Liver (tissue), 3 donors: ENCODE results near the gene GSTT2B.
"Not testable (repeated sequence)": the region's sequence is repeated elsewhere in the genome, so short reads cannot be mapped to it uniquely, and the experiment has no call there.

Experiments used
- EGR1 ChIP-seq, 2 donors: IDR thresholded peaks; 2 replicates each; pipeline ENCODE4 v1.6.1; 2016 to 2018; ENCODE audit warnings: antibody characterized with exemption in 2 of 2, low read depth in 2 of 2
- FOXA1 ChIP-seq: IDR thresholded peaks from 2 replicates; pipeline ENCODE4 v1.6.1; 2016; ENCODE audit warnings: antibody characterized with exemption
- GABPA ChIP-seq, 2 donors: IDR thresholded peaks in 1 of 2; conservative IDR thresholded peaks in 1 of 2; 2 replicates each; pipeline ENCODE4 v1.6.1; 2016; ENCODE audit warnings: antibody characterized with exemption in 2 of 2, mild to moderate bottlenecking in 1 of 2, moderate library complexity in 1 of 2
- HNF4A ChIP-seq, 2 donors: conservative IDR thresholded peaks; 2 replicates each; pipeline ENCODE4 v1.6.1; 2016; ENCODE audit warnings: antibody characterized with exemption in 2 of 2, mild to moderate bottlenecking in 2 of 2
- NR2F2 ChIP-seq: IDR thresholded peaks from 2 replicates; pipeline ENCODE4 v1.6.1; 2016; ENCODE audit warnings: antibody characterized with exemption
- RAD21 ChIP-seq, 2 donors: IDR thresholded peaks; 2 replicates each; pipeline ENCODE4 v1.6.1; 2016; ENCODE audit warnings: antibody characterized with exemption in 2 of 2, mild to moderate bottlenecking in 2 of 2
- SP1 ChIP-seq: IDR thresholded peaks from 2 replicates; pipeline ENCODE4 v1.6.1; 2018; ENCODE audit warnings: antibody characterized with exemption, mild to moderate bottlenecking
- TAF1 ChIP-seq: conservative IDR thresholded peaks from 2 replicates; pipeline ENCODE4 v1.6.1; 2016; ENCODE audit warnings: antibody characterized with exemption, mild to moderate bottlenecking
- YY1 ChIP-seq: IDR thresholded peaks from 2 replicates; pipeline ENCODE4 v1.6.1; 2016; ENCODE audit warnings: antibody characterized with exemption, mild to moderate bottlenecking
- TF ChIP-seq, protein P1 (sequence below): fragments of 150-350 bp; IDR thresholded peaks from 2 replicates; pipeline ENCODE4 v1.5.1; 2017; ENCODE audit warnings: improper control_type of control experiment, low read depth, low read length; ENCODE audit not compliant: missing input control
- TF ChIP-seq, protein P2 (sequence below): IDR thresholded peaks from 2 replicates; pipeline ENCODE4 v1.6.1; 2016; ENCODE audit warnings: antibody characterized with exemption
- TF ChIP-seq, protein P3 (sequence below): IDR thresholded peaks from 2 replicates; pipeline ENCODE4 v1.6.1; 2016; ENCODE audit warnings: antibody characterized with exemption, mild to moderate bottlenecking
- TF ChIP-seq, protein P4 (sequence below): IDR thresholded peaks from 2 replicates; pipeline ENCODE4 v1.6.1; 2016; ENCODE audit warnings: antibody characterized with exemption
- donor health status: healthy.
- donor health status: healthy.

DNA sequence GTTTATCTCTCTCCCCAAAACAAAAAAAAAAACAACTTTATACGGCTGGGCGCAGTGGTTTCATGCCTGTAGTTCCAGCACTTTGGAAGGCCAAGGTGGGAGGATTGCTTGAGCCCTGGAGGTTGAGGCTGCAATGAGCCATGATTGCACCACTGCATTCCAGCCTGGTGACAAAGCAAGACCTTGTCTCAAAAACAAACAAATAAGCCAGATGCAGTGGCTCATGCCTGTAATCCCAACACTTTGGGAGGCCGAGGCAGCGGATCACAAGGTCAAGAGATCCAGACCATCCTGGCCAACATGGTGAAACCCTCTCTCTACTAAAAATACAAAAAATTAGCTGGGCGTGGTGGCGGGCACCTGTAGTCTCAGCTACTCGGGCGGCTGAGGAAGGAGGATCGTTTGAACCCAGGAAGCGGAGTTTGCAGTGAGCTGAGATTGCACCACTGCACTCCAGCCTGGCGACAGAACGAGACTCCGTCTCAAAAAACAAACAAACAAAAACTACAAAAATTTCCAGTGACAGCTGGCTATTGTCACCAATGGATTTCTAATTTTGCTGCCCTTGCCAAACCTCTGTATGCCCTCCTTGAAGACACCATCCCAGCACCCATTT is 39.3 kb downstream of the GSTT2B start:
- TF ChIP-seq FOXA1; GABPA (IDR thresholded peaks at IDR 0.05 in 1 of 2, conservative IDR thresholded peaks at IDR 0.05 in 1 of 2); HNF4A (conservative IDR thresholded peaks at IDR 0.05); EGR1 (IDR thresholded peaks at IDR 0.05; ENCODE audit: low read depth in 2 of 2); YY1; NR2F2; TAF1; SP1; RAD21 (IDR thresholded peaks at IDR 0.05): not testable (repeated sequence)
- TF ChIP-seq, protein P1, sequence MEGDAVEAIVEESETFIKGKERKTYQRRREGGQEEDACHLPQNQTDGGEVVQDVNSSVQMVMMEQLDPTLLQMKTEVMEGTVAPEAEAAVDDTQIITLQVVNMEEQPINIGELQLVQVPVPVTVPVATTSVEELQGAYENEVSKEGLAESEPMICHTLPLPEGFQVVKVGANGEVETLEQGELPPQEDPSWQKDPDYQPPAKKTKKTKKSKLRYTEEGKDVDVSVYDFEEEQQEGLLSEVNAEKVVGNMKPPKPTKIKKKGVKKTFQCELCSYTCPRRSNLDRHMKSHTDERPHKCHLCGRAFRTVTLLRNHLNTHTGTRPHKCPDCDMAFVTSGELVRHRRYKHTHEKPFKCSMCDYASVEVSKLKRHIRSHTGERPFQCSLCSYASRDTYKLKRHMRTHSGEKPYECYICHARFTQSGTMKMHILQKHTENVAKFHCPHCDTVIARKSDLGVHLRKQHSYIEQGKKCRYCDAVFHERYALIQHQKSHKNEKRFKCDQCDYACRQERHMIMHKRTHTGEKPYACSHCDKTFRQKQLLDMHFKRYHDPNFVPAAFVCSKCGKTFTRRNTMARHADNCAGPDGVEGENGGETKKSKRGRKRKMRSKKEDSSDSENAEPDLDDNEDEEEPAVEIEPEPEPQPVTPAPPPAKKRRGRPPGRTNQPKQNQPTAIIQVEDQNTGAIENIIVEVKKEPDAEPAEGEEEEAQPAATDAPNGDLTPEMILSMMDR = not testable (repeated sequence)
- TF ChIP-seq, protein P2, sequence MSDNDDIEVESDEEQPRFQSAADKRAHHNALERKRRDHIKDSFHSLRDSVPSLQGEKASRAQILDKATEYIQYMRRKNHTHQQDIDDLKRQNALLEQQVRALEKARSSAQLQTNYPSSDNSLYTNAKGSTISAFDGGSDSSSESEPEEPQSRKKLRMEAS = not testable (repeated sequence)
- TF ChIP-seq, protein P3, sequence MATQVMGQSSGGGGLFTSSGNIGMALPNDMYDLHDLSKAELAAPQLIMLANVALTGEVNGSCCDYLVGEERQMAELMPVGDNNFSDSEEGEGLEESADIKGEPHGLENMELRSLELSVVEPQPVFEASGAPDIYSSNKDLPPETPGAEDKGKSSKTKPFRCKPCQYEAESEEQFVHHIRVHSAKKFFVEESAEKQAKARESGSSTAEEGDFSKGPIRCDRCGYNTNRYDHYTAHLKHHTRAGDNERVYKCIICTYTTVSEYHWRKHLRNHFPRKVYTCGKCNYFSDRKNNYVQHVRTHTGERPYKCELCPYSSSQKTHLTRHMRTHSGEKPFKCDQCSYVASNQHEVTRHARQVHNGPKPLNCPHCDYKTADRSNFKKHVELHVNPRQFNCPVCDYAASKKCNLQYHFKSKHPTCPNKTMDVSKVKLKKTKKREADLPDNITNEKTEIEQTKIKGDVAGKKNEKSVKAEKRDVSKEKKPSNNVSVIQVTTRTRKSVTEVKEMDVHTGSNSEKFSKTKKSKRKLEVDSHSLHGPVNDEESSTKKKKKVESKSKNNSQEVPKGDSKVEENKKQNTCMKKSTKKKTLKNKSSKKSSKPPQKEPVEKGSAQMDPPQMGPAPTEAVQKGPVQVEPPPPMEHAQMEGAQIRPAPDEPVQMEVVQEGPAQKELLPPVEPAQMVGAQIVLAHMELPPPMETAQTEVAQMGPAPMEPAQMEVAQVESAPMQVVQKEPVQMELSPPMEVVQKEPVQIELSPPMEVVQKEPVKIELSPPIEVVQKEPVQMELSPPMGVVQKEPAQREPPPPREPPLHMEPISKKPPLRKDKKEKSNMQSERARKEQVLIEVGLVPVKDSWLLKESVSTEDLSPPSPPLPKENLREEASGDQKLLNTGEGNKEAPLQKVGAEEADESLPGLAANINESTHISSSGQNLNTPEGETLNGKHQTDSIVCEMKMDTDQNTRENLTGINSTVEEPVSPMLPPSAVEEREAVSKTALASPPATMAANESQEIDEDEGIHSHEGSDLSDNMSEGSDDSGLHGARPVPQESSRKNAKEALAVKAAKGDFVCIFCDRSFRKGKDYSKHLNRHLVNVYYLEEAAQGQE = not testable (repeated sequence)
- TF ChIP-seq, protein P4, sequence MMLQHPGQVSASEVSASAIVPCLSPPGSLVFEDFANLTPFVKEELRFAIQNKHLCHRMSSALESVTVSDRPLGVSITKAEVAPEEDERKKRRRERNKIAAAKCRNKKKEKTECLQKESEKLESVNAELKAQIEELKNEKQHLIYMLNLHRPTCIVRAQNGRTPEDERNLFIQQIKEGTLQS = not testable (repeated sequence)
